ENCODE measurements around the gene SPATA18.
"Not testable (repeated sequence)": the region's sequence is repeated elsewhere in the genome, so short reads cannot be mapped to it uniquely, and the experiment has no call there.

The SPATA18 gene

DNA sequence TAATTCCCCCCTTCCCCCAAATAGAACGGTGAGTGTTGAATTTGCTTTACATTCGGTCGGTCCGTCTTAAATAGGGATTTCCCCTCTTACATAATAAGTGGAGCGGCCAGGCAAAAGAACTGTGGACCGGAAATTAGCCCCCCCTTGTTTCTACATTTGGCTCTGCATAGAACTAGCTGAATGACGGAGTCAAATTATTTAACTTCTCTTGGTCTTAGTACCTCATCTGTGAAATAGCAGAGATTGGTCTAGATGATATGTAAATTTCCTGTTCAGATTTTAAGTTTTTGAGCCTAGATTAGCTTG, 1.3 kb downstream of the SPATA18 start:
- no peak for DNase-seq (ENCODE audit: low spot score)

DNA sequence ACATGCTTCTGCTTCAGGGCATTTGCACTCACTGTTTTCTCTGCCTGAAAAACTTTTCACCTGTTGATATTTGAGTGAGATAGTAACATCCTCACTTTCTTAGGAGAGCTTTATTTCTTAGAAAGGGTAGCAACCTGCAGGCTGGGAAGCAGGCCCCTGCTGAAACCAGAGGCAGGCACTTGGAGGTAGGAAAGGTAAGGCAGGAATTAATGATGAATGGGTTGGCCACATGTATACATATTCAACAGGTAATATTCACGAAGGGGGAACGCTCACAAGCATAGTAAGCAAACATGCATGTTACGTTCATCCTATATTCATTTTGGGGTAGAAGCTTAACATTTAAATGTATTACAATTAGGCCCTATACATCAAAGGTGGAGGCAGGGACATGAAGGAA, 3.1 kb downstream of the SPATA18 start:
- no peak for DNase-seq (ENCODE audit: low spot score)

DNA sequence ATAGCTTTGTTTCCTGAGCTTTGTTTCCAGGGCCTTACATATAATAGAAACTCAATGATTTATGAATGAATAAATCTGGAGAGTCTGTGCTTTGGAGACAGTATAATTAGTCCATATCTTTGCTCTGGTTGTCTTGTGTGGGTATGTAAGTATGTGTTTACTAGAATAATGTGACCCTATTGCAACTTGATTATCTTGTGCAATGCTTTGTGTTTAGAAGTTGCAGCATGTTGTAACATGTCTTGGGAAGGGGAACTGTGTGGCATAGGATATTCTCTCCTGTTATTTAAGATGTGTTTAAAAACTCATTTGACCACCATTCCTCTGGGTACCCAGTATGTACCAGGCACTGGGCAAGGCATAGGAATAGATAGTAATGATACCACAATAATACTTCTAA, 6.1 kb downstream of the SPATA18 start:
- no peak for DNase-seq (ENCODE audit: low spot score)

DNA sequence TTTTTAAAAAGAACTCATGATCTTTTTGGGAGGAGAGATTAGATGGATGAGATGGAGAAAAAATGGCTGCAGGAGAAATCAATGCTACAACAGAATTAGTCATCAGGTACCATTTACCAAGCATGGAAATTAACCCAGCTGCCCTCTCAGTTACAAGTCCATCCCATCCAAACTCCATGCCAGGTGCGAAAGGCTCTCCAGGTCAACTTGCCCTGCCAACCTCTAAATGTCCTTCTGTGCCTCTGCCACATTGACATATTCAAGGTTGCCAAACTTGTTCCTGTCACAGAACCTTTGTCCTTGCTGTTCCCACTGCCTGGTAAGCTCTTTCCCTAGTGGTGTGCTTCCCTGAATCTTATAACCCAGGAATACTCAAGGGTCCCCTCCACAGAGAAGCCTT, 7.2 kb downstream of the SPATA18 start:
- DNase-seq (ENCODE audit: low spot score) = no peak

DNA sequence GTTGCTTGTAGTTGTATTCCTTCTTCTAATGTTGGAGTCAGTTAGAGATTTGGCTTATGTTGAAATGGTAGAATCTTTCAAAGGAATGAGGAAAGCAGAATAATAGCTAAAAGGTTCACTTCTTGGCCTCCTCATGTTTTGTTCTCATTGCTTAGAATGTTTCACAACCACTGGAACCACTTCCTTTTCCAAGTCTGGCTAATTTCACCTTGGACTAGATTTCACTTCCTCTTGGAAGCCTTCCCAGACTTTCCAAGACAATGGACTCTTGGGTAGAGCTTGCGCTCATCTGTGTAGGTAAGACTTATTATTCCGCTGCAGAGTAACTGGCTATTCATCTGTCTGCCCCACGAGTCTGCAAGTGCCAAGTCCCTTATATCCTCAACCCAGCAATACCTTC, 8.3 kb downstream of the SPATA18 start:
- peak; percentile 73 for DNase-seq (ENCODE audit: low spot score)

DNA sequence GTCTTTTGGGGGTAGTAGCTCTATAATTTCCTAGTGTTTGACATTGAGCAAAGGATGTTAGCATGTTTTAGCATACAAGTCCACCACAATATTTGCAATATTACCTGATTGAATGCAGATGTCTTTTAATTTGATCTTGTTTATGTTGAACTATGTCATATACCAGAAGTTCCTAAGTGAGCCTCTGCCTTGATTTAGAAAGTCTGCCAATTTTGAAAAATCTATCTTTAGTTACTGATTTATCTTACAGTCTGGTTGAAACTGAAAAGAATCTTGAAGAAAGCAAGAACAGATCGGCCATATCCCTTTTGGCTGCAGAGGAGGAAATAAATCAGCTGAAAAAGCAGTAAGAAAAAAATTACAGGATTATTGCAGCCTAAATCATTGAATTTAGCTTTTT, 18.5 kb downstream of the SPATA18 start:
- no peak for DNase-seq (ENCODE audit: low spot score)

DNA sequence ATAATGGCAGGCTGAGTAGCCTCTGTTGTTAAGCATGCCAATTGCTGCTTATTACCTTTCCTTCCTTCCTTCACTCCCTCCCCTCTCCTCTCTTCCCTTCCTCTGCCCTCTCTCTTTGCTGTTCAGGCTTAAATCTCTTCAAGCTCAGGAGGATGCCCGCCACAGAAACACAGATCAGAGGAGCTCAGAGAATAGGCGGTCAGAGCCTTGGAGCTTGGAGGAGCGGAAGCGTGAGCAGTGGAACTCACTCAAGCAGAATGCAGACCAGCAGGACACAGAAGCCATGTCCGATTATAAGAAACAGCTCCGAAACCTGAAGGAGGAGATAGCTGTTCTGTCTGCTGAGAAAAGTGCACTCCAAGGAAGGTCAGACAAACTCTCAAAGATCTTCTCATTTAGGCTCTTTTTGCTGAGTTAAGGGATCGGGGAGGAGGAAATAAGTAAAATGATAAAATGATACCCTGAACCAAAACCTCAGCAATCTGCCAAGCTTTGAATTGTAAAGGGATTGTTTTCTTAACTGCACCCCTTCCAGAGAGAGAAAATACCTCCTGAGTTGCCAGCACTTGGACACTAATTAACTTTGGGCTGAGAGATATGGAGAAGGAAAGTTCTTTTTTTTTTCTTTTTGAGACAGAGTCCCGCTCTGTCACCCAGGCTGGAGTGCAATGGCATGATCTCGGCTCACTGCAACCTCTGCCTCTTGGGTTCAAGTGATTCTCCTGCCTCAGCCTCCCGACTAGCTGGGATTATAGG, 20.9 kb downstream of the SPATA18 start:
- no peak for DNase-seq (ENCODE audit: low spot score)

DNA sequence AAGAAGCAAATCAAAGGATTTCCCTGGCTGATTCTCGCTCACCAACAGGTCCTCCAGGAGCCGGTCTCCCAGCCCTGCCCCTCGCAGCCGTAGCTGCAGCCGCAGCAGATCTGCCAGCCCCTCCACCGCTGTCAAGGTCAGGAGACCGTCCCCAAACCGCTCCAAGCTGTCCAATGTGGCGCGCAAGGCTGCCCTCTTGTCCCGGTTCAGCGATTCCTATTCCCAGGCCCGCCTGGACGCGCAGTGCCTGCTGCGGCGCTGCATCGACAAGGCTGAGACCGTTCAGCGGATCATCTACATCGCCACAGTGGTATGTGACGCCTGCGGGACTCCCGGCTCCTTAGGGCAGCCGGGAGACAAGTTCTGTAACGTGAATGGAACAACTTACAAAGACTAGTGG, 25.6 kb downstream of the SPATA18 start:
- DNase-seq (ENCODE audit: low spot score) = no peak

DNA sequence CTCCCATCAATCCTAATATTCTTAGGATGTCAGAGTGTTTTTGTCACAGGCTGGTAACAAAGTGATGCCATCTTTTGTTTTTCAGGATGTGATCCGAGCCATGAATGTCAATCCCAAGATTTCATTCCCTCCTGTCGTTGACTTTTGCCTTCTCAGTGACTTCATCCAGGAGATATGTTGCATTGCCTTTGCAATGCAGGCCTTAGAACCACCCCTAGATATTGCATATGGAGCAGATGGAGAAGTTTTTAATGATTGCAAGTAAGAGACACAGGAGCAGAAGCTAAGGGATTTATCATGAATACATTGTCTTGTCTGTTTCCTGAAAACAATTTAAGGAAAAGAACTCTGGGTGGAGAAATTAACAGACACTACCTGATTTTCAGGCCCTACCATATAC, 28.6 kb downstream of the SPATA18 start:
- DNase-seq (ENCODE audit: low spot score) = no peak

DNA sequence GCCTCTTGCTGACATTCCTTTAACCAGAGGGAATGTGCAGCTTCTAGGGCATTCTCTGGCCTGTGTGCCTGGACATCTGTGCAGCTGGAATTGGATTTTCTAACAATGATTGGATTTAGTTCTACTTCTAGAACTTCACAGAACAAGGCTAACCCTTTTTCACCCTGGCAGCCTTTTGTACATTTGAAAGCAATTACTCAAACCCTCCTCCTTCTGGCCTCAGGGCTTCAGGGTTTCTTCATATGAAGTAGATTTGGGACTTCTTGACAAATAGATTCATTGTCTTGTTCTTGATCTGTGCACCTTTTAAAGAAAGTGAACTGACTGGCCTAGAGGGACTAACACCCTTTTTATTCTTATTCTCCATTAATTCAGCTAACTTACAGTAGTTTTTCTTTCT, 30.1 kb downstream of the SPATA18 start:
- no peak for DNase-seq (ENCODE audit: low spot score)

DNA sequence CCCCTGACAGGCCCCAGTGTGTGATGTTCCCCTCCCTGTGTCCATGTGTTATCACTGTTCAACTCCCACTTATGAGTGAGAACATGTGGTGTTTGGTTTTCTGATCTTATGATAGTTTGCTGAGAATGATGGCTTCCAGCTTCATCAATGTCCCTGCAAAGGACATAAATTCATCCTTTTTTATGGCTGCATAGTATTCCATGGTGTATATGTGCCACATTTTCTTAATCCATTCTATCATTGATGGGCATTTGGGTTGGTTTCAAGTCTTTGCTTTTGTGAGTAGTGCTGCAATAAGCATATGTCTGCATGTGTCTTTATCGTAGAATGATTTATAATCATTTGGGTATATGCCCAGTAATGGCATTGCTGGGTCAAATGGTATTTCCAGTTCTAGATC, 35.3 kb downstream of the SPATA18 start:
- not testable (repeated sequence) for DNase-seq (ENCODE audit: low spot score)

DNA sequence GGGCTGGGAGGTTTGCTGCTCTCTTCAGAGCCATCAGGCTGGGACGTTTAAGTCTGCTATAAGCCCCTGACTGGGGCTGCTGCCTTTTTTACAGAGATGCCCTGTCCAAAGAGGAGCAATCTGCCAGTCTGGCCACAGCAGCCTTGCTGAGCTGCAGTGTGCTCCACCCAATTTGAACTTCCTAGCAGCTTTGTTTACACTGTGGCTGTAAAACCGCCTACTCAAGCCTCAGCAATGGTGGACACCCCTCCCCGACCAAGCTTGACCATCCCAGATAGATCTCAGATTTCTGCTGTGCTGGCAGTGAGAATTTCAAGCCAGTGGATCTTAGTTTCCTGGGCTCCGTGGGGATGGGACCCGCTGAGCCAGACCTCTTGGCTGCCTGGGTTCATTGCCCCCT, 40.7 kb downstream of the SPATA18 start:
- no peak for DNase-seq (ENCODE audit: low spot score)

DNA sequence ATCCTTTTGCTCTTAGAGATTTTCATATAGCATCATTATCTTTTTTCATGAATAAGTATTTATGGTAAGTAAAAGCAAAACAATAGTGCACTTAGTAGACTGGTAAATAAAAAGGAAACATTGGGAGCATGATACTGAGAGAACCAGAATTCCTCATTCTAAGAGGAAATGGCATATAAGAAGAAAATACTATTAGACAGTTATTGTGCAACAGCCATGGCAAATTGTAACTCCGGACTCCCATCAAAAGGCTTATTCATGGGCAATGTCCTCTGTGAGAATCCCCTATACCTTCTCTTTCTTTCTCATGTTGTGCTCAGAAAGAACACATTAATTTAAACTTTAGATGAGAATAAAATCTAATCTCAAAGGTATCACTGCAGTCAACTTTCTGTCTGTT, 42.4 kb downstream of the SPATA18 start:
- DNase-seq (ENCODE audit: low spot score) = no peak

DNA sequence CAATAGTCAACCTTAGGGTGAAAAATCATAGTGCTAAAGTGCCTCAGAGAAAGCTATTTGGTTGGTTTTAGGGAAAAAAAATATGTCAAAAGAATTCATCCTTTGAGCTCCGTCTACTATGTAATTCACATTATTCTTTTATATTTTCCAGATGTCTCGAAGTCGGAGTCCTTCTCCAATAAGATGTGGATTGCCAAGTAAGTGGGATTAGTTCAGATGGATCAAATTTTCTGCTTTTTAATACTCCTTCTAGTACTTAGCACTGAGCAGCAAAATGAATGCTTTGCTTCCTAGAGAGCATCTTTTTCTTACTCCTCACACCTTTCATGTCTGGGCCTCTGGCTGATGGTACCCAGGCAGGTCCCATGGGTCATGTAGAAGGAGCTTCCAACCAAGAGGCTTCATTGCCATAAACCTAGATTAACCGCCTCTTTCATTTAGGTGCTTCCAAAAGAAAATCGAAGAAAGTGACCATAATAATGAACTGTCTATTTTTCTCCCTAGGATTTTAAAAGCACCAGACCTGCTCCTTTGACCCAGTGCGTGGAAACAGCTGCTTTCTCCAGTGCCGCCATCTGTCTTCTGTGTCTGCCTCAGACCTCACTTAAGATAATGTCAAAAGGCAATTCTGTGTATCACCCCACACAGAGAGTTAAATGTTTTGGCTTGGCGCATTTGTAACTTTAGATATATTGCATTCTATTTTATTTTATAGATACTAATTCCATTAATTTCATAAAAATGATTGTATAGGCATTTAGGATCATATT, 43.5 kb downstream of the SPATA18 start:
- DNase-seq (ENCODE audit: low spot score) = no peak

DNA sequence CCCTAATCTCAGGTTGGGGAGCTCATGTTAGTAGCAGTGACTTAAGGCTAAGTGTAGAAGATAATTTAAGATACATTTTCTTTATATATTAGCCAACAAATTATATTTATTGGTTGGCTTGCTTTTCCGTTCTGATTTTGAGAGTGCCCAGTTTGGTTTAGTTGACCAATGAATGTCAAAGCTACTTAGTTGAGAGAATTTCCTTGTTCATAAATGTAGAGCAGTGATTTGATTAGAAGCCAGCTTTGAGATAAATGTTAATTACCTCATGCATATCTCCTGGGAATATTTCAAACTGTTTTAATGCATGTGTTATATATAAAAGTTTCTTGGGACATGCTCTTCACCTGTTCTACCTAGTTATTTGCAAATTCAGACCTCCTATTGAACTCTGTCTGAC, 44.3 kb downstream of the SPATA18 start:
- no peak for DNase-seq (ENCODE audit: low spot score)

DNA sequence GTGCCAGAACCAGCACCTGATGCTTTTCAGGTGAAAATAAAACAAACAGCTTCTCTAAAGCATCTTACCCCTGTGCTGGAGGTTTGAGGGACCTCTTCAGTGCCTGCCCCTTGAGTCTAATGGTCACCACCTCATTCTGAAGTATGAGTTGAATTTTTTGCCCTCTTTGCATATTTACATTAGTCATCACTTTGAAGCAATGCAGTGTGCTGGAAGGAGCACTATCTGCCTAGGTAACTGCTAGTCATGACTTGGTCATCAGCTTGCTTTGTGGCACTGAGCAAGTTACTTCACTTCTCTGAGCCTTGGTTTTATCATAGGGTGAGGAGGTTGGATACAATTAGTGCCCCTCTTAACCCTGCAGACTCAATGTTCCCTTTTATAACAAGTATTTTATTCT, 44.9 kb downstream of the SPATA18 start:
- DNase-seq (ENCODE audit: low spot score) = no peak

DNA sequence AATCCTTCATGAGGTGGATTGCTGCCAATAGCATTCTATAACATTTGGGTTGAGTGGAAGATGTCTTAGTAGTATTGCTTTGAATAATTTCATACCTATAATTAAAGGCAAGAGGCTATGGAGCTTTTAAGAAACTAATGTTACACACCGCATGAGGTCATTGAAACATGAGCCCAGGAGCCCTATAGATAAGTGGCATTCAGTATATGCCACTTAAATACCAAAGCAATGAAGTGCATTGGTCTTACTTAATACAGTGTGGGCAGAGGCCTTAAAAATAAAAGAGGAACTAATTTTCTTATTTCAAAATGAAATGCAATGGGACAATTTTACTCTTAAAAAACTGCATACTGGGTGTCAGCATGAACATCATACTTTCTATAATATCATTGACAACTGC, 47.5 kb downstream of the SPATA18 start:
- DNase-seq (ENCODE audit: low spot score) = no peak

DNA sequence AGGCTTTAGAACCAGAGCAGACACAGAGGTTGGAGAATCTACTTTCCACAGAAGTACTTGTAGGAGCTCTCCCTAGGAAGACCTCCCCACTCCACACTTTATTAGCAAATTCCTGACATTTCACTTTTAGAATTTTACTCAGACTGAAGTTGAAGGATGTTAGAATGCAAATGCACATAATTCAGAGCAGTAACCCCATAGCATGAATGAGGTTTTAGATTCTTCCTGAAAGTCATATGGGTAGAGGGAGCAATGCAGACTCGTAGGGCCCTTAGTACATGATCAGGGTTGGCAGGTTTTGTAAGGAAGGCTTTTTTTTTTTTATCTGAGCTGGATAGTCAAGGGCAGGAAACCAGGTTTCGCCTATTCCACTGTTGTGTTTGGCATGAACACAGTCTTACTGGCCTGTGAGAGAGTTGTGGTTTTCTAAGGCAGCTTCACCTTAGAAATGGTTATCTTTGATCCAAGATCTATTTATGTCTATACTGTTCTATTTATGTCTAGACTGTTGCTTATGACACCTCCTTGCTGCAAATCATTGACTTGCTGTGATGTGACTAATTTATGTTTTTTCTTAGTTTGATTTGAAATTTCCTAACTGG, 48.9 kb downstream of the SPATA18 start:
- no peak for DNase-seq (ENCODE audit: low spot score)

DNA sequence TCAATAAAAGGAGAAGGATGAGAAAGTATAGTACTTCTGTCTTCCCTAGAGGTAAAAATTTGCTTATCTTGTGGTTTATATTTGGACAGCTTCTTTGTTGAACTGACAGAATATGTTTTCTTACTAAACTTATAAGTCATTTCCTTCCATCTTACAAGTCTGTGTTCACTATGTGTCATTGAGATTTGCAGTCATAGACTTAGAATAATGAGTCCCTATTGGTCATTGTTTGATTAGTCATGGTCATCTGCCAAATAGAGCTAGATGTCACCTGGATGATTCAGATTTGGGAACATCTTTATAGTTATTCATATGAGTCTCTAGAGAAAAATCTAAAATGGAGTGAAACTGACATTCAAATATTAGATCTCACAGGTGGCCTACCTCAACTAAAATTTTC, 51.5 kb downstream of the SPATA18 start:
- peak; percentile 92 for DNase-seq (ENCODE audit: low spot score)

DNA sequence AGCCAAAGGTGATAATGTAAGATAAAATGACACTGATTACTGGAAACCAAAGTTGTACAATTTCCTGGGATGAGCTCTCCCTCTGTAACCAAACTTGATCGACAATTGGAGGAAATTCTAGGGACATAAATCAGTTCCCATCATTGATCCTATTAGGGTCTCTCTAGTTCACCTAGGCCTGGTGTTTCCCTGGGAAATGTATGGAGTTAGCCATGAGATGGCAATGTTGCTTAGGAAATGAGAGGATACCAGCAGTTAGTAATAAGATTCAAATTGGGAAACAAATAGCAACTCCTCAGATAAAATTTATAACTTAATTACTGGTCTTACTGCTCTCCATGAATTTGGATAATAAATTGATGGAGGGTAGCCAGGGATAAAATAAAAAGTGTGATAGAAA, 52.2 kb downstream of the SPATA18 start:
- DNase-seq (ENCODE audit: low spot score) = peak; percentile 59

DNA sequence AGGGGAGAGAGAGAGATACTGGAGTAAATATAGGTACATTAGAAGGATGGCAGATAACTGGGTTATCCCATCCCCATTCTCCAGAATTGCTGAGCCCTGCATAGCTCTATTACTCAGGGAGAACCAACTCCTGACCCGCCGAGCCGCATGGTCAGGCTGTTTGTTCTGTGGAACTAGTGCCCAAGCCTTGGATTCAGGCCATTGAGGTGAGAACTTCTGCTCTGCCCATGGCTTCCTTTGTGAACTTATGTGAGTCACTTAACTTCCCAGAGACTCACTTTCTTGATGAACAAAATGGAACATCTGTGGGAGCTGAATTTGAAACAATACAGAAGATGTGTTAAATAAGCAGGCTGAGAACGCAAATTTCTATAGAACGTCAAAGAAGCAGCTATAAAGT, 54.2 kb downstream of the SPATA18 start:
- no peak for DNase-seq (ENCODE audit: low spot score)

DNA sequence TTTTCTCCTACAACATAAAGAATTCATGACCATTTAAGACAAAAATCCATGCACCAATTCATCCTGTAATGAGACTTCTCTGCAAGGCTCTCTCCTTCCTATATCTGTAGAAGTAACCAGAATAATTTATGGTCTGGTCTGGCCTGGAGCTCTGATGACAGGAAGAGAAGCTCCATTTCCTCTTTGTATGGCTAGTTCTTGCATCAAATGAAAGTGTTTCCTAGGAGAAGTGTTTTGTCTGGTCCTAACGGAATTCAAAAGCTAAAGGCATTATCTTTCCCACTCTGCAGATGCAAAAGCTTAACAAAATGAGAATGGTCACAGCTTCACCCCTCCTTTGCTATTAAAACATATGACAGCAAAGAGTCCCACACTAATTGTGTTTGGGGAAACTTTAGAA, 55.1 kb downstream of the SPATA18 start:
- DNase-seq (ENCODE audit: low spot score) = no peak

DNA sequence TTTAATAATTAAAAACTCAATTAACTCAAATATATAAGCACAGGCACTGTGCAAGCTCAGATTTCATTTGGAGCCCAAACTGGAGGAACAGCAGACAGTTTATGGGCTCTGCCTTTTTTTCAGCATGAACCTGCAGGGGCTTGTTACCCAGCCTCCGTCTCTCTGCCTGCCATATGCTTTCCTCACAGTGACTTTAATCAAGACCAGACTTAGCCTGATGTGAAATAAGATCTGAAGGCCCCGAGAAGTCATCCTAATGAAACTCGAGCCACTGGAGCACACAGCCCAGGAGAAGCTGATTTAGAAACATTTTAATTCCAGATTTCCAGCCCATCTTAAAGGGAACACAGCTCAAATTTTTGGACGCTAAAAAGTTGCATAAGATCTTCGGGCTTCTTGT, 55.6 kb downstream of the SPATA18 start:
- DNase-seq (ENCODE audit: low spot score) = no peak

DNA sequence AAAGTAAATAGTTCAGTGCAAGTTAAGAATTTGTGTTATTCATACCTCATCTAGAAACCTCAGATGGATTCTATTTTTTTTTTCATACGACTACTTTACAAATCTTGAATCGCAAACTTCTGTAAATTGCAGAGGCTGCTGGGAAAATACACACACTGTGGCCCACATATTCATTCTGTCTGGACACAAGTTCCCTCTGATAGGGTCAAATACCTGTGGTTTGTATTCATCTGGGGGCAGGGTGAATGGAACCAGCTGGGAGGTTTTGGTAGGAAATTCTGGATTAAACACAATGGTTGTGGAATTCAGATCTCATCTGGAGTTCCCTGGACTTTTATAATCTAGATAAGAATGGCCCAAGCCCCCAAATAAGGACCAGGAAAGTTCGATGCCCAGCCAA, 56.2 kb downstream of the SPATA18 start:
- no peak for DNase-seq (ENCODE audit: low spot score)

Data from kidney capillary endothelial cell (primary cell).